ENCODE measurements around the gene PCGF1. TPM values are rescaled to one million over a fixed set of nuclear protein-coding genes. Genes with fewer than 3 reads are reported as not detected.

The PCGF1 gene
- total RNA-seq, 1 experiment from 2014 or later, result 28.1 TPM

GRCh38 chr2:74533464-74533863 lies 26.0 kb upstream of the PCGF1 start:
- no peak overlapping the region for H3K9ac ChIP-seq (ENCODE audit: extremely low read depth, insufficient read length, low read length)
- no peak overlapping the region for H3T11ph ChIP-seq (ENCODE audit: low read length)
- no peak overlapping the region for H2BK12ac ChIP-seq (ENCODE audit: insufficient read length, low read depth, low read length)
- H3K9me3 ChIP-seq (ENCODE audit: control insufficient read depth, low read depth, low read length), result no peaks in the 10 kb centered on the region
- no peak overlapping the region for H4K5ac ChIP-seq (ENCODE audit: insufficient read length, low read depth, low read length)
- no peak overlapping the region for H3K18ac ChIP-seq (ENCODE audit: insufficient read length, low read depth, low read length)
- peaks cover 2% of the 10 kb centered on the region; the same call in 1 of the 2 replicates for H3K27me3 Mint-ChIP-seq (ENCODE audit: low read depth)
- no peak overlapping the region for H2BK120ac ChIP-seq (ENCODE audit: low read depth, low read length, poor library complexity, severe bottlenecking)
- H3K27ac Mint-ChIP-seq, result no peak overlapping the region
- H3K79me1 ChIP-seq (ENCODE audit: insufficient read depth, low read depth, low read length, poor library complexity, severe bottlenecking), result peaks cover under 1% of the 10 kb centered on the region
- no peak overlapping the region for H2BK15ac ChIP-seq (ENCODE audit: low read depth, low read length)
- H3K23ac ChIP-seq (ENCODE audit: insufficient read length, low read depth, low read length), result no peak overlapping the region
- no peak for TF ChIP-seq CTCF (conservative IDR thresholded peaks at IDR 0.05)
- peaks cover 4 to 39% (median 24%) of the 10 kb centered on the region in 3 experiments; a peak in 6 of 7 replicates for H3K36me3 Mint-ChIP-seq (ENCODE audit: insufficient read depth in 1 of 3, low read depth in 3 of 3)
- peaks cover 15% of the 10 kb centered on the region for H3K23me2 ChIP-seq (ENCODE audit: insufficient read length, low read depth, low read length, poor library complexity, severe bottlenecking)
- peaks cover under 1% of the 10 kb centered on the region; the same call in 1 of the 2 replicates for H3K4me1 ChIP-seq (ENCODE audit: insufficient read depth, low read length)
- H2AK5ac ChIP-seq (ENCODE audit: insufficient read length, low read length), result no peak overlapping the region
- H3K4ac ChIP-seq (ENCODE audit: low read depth, low read length), result no peak overlapping the region
- no peak overlapping the region for H2BK5ac ChIP-seq (ENCODE audit: insufficient read length, low read length)
- no peak overlapping the region for H3K56ac ChIP-seq (ENCODE audit: insufficient read length, low read depth, low read length)
- no peaks in the 10 kb centered on the region; a peak in 1 of 5 replicates for H3K9me3 Mint-ChIP-seq
- no peak overlapping the region for H3K4me2 ChIP-seq (ENCODE audit: insufficient read depth, insufficient read length, low read length)
- H4K91ac ChIP-seq (ENCODE audit: insufficient read length, low read depth, low read length), result no peak overlapping the region
- H3K14ac ChIP-seq (ENCODE audit: insufficient read depth, low read length), result no peak overlapping the region
- no CpG with 5 or more reads among the region's 4 CpGs for WGBS (ENCODE audit: extremely low coverage, insufficient read length, low lambda C conversion rate)
- H3K79me2 ChIP-seq (ENCODE audit: insufficient read depth, low read length), result peaks cover under 1% of the 10 kb centered on the region; the same call in 1 of the 2 replicates
- H3K27ac ChIP-seq (ENCODE audit: insufficient read length, low read depth, low read length), result no peak overlapping the region
- no peak overlapping the region for H2BK20ac ChIP-seq (ENCODE audit: low read depth, low read length, poor library complexity, severe bottlenecking)
- H3K4me1 Mint-ChIP-seq, result peaks cover 9 to 12% of the 10 kb centered on the region in 2 experiments
- H3K4me3 Mint-ChIP-seq, result no peak overlapping the region
- no peak overlapping the region for H2AFZ ChIP-seq (ENCODE audit: low read length)
- no peak for DNase-seq
- no peak overlapping the region for H4K8ac ChIP-seq (replicated peaks; ENCODE audit: insufficient read length, low read depth, low read length)
- no peaks in the 10 kb centered on the region for H3K27me3 ChIP-seq (ENCODE audit: insufficient read depth, low read length)
- H4K20me1 ChIP-seq (ENCODE audit: control insufficient read depth, insufficient read depth, insufficient read length), result no peaks in the 10 kb centered on the region

Measured in H9 (cell line).